ENCODE data around the gene SNX8.
A peak's percentile ranks its signal among the peaks of the same experiment; 100 is the strongest.
"Not testable (repeated sequence)": the region's sequence is repeated elsewhere in the genome, so short reads cannot be mapped to it uniquely, and the experiment has no call there.

Gene SNX8

GRCh38 chr7:2353936-2354185 lies 39.6 kb upstream of the SNX8 start:
- TF ChIP-seq, protein P1, sequence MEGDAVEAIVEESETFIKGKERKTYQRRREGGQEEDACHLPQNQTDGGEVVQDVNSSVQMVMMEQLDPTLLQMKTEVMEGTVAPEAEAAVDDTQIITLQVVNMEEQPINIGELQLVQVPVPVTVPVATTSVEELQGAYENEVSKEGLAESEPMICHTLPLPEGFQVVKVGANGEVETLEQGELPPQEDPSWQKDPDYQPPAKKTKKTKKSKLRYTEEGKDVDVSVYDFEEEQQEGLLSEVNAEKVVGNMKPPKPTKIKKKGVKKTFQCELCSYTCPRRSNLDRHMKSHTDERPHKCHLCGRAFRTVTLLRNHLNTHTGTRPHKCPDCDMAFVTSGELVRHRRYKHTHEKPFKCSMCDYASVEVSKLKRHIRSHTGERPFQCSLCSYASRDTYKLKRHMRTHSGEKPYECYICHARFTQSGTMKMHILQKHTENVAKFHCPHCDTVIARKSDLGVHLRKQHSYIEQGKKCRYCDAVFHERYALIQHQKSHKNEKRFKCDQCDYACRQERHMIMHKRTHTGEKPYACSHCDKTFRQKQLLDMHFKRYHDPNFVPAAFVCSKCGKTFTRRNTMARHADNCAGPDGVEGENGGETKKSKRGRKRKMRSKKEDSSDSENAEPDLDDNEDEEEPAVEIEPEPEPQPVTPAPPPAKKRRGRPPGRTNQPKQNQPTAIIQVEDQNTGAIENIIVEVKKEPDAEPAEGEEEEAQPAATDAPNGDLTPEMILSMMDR (IDR thresholded peaks at IDR 0.05; ENCODE audit: insufficient read depth, low read length, poor library complexity, severe bottlenecking): no peak
- peak; percentile 95 for DNase-seq (ENCODE audit: extremely low read depth, insufficient read length)
- H3K27me3 ChIP-seq (replicated peaks; ENCODE audit: control insufficient read depth, insufficient read depth, low read length): no peaks in the 10 kb centered on the region
- peak overlapping the region; percentile 87 for H3K4me3 ChIP-seq (replicated peaks; ENCODE audit: low read depth, low read length)
- H3K36me3 ChIP-seq (ENCODE audit: control insufficient read depth, insufficient read depth, low read length): peaks cover 3% of the 10 kb centered on the region

DNA sequence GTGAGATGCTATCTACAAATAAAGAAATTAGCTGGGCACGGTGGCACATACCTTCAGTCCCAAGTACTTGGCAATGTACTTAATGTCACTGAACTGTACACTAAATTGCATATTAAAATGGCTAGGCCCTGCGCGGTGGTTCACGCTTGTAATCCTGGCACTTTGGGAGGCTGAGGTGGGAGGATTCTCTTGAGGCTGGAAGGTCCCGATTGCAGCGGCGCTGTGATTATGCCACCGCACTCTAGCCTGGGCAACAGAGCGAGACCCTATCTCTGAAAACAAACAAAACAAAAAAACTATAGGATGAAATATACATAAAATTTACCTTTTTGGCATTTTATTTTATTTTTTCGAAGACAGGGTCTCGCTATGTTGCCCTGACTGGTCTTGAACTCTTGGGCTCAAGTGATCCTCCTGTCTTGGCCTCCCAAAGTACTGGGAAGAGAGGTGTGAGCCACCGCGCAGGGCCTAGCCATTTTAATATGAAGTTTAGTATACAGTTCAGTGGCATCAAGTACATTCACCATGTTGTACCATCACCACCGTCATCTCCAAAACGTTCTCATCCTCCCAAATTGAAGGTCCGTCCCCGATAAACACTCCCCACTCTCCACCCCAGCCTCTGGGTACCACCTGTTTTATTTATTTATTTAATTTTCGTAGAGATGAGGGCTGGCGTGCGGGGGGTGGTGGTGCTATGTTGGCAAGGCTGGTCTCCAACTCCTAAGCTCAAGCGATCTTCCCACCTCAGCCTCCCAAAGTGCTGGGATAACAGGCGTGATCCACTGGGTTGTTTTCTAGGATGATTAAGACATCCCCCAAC lies 39.1 kb upstream of the SNX8 start:
- no peak for DNase-seq (ENCODE audit: extremely low read depth, insufficient read length)
- TF ChIP-seq, protein P1 (IDR thresholded peaks at IDR 0.05; ENCODE audit: insufficient read depth, low read length, poor library complexity, severe bottlenecking): no peak
- no peaks in the 10 kb centered on the region for H3K27me3 ChIP-seq (replicated peaks; ENCODE audit: control insufficient read depth, insufficient read depth, low read length)
- peaks cover 3% of the 10 kb centered on the region for H3K36me3 ChIP-seq (ENCODE audit: control insufficient read depth, insufficient read depth, low read length)
- H3K4me3 ChIP-seq (replicated peaks; ENCODE audit: low read depth, low read length): peak overlapping the region; percentile 87

DNA sequence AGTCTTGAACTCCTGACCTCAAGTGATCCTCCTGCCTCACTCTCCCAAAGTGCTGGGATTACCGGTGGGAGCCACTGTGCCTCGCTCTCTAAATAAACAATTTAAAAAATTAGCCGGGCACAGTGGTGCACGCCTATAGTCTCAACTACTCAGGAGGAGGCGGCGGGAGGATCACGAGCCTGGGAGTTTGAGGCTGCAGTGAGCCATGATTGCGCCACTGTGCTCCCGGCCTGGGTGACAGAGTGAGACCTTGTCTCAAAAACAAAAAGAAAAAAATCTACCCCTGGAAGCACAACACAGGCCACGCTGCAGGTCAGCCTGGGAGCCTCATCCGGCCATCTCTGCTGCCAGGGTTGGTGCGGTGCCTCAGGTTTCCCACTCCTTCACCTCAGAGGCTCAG lies 36.6 kb upstream of the SNX8 start:
- TF ChIP-seq, protein P1 (IDR thresholded peaks at IDR 0.05; ENCODE audit: insufficient read depth, low read length, poor library complexity, severe bottlenecking): no peak
- DNase-seq (ENCODE audit: extremely low read depth, insufficient read length): no peak

GRCh38 chr7:2350055-2350454 lies 35.8 kb upstream of the SNX8 start:
- Histone ChIP-seq H3K4me3 (replicated peaks; ENCODE audit: low read depth, low read length) (no peak overlapping the region), H3K27me3 (replicated peaks; ENCODE audit: control insufficient read depth, insufficient read depth, low read length) (no peaks in the 10 kb centered on the region), H3K36me3 (ENCODE audit: control insufficient read depth, insufficient read depth, low read length) (no peaks in the 10 kb centered on the region)
- TF ChIP-seq, protein P1 (IDR thresholded peaks at IDR 0.05; ENCODE audit: insufficient read depth, low read length, poor library complexity, severe bottlenecking): no peak
- DNase-seq (ENCODE audit: extremely low read depth, insufficient read length): no peak

More for the DNA sequence above, 36.6 kb upstream of the SNX8 start:
- H3K4me3 ChIP-seq (replicated peaks; ENCODE audit: low read depth, low read length): no peak overlapping the region
- no peaks in the 10 kb centered on the region for H3K36me3 ChIP-seq (ENCODE audit: control insufficient read depth, insufficient read depth, low read length)
- H3K27me3 ChIP-seq (replicated peaks; ENCODE audit: control insufficient read depth, insufficient read depth, low read length): no peaks in the 10 kb centered on the region

- H3K36me3 ChIP-seq (ENCODE audit: control insufficient read depth, insufficient read depth, low read length); H3K4me3 ChIP-seq (replicated peaks; ENCODE audit: low read depth, low read length); DNase-seq (ENCODE audit: extremely low read depth, insufficient read length); H3K27me3 ChIP-seq (replicated peaks; ENCODE audit: control insufficient read depth, insufficient read depth, low read length): not testable (repeated sequence)
Observed at GRCh38 chr7:2347351-2348063, 33.3 kb upstream of the SNX8 start.

- TF ChIP-seq, protein P1 (IDR thresholded peaks at IDR 0.05; ENCODE audit: insufficient read depth, low read length, poor library complexity, severe bottlenecking): no peak
- no peak for DNase-seq (ENCODE audit: extremely low read depth, insufficient read length)
- Histone ChIP-seq H3K4me3 (replicated peaks; ENCODE audit: low read depth, low read length) (no peak overlapping the region), H3K36me3 (ENCODE audit: control insufficient read depth, insufficient read depth, low read length) (no peaks in the 10 kb centered on the region), H3K27me3 (replicated peaks; ENCODE audit: control insufficient read depth, insufficient read depth, low read length) (no peaks in the 10 kb centered on the region)
Observed at GRCh38 chr7:2336626-2337299, 22.5 kb upstream of the SNX8 start.

GRCh38 chr7:2332606-2333231 lies 18.5 kb upstream of the SNX8 start:
- not testable (repeated sequence) for H3K36me3 ChIP-seq (ENCODE audit: control insufficient read depth, insufficient read depth, low read length); H3K27me3 ChIP-seq (replicated peaks; ENCODE audit: control insufficient read depth, insufficient read depth, low read length); DNase-seq (ENCODE audit: extremely low read depth, insufficient read length); H3K4me3 ChIP-seq (replicated peaks; ENCODE audit: low read depth, low read length)

Data from GM06990 (cell line).